ENCODE data around the gene HLA-DQB1.
"Not testable (repeated sequence)": the region's sequence is repeated elsewhere in the genome, so short reads cannot be mapped to it uniquely, and the experiment has no call there.

The HLA-DQB1 gene

GRCh38 chr6:32645047-32645703 lies 21.3 kb downstream of the HLA-DQB1 start:
- in situ Hi-C loops (cut with MboI; ENCODE audit: low pct_unique_long_range_greater_than_20kb, low sequenced_read_pairs, unreplicated experiment) = no loop called here
- no peak for DNase-seq (ENCODE audit: low spot score)
- TF ChIP-seq CTCF (IDR thresholded peaks at IDR 0.05; ENCODE audit: extremely low read depth, insufficient read depth, missing control alignments) = no peak

GRCh38 chr6:32643904-32644303 lies 22.6 kb downstream of the HLA-DQB1 start:
- in situ Hi-C loops (cut with MboI; ENCODE audit: low pct_unique_long_range_greater_than_20kb, low sequenced_read_pairs, unreplicated experiment) = no loop called here
- no peak for TF ChIP-seq CTCF (IDR thresholded peaks at IDR 0.05; ENCODE audit: extremely low read depth, insufficient read depth, missing control alignments)
- no peak for DNase-seq (ENCODE audit: low spot score)

DNA sequence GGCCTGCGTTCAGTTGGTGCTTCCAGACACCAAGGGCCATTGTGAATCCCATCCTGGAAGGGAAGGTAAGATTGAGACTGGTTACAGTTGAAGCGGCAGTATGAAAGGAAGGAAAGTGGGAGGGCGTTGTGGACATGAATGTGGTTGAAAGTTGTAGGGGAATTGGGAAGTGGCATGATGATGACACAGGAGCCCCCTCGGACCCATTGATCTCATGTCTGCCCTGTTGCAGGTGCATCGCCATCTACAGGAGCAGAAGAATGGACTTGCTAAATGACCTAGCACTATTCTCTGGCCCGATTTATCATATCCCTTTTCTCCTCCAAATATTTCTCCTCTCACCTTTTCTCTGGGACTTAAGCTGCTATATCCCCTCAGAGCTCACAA lies 23.7 kb downstream of the HLA-DQB1 start:
- in situ Hi-C loops (cut with MboI; ENCODE audit: low pct_unique_long_range_greater_than_20kb, low sequenced_read_pairs, unreplicated experiment) = no loop called here
- no peak for DNase-seq (ENCODE audit: low spot score)
- no peak for TF ChIP-seq CTCF (IDR thresholded peaks at IDR 0.05; ENCODE audit: extremely low read depth, insufficient read depth, missing control alignments)

- DNase-seq (ENCODE audit: low spot score); in situ Hi-C loops (cut with MboI; ENCODE audit: low pct_unique_long_range_greater_than_20kb, low sequenced_read_pairs, unreplicated experiment): not testable (repeated sequence)
Observed at GRCh38 chr6:32641785-32642719, 24.4 kb downstream of the HLA-DQB1 start.

GRCh38 chr6:32641122-32641521 lies 25.3 kb downstream of the HLA-DQB1 start:
- in situ Hi-C loops (cut with MboI; ENCODE audit: low pct_unique_long_range_greater_than_20kb, low sequenced_read_pairs, unreplicated experiment) = no loop called here
- DNase-seq (ENCODE audit: low spot score) = no peak

DNA sequence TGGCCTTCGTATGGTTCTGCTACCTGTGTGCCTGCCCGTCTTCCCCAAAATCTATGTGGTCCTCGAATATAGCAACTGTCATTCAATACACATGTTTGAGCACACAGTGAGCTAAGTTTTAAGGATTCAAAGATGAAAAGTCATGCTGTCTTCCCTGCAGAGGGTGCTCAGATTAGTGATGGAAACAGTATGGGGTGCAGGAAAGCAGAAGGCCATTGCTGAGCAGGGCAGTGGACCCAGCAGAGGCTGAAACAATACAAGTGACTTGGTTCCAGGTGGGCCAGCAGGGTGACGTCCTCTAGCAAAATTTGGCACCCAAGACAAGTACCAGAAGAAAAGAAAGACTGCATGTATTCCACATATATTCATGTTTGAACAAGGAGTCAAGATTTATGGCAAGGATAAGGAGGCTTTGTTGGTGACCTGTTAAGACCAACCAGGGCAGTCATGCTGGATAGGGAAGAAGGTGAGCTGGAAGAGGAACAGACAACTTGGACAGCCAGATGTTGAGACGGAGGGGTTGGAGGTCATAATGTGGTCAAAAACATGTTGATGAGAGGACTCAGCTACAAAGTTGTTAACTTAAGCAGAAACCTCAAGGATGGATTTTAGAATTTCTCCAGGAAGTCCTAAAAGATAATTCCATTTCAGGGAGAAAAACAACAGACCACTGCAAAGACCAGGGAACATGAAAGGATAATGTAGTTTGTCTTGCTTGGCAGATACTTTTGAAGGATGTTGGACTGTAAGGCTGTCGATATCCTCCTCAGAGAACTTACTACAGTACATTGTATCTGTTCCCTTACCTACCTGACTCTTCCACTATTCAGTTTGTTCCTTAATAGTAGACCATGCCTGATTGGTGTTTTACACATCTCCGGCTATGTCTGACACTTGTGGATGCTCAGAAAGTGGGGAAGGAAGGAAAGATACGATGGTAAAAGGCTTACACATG lies 26.7 kb downstream of the HLA-DQB1 start:
- in situ Hi-C loops (cut with MboI; ENCODE audit: low pct_unique_long_range_greater_than_20kb, low sequenced_read_pairs, unreplicated experiment) = no loop called here
- DNase-seq (ENCODE audit: low spot score) = no peak
- no peak for TF ChIP-seq CTCF (IDR thresholded peaks at IDR 0.05; ENCODE audit: extremely low read depth, insufficient read depth, missing control alignments)

More at GRCh38 chr6:32641122-32641521, 25.3 kb downstream of the HLA-DQB1 start:
- no peak for TF ChIP-seq CTCF (IDR thresholded peaks at IDR 0.05; ENCODE audit: extremely low read depth, insufficient read depth, missing control alignments)
